HL-60 (cell line): ENCODE measurements around the gene RHOH.

ENCODE experiments used
- DNase-seq, 2 experiments: peaks; one replicate each; pipeline ENCODE4 v3.0.0-alpha.2; 2010 to 2020; ENCODE audit warnings: low read depth in 1 of 2, low spot score in 1 of 2
- H3K27ac ChIP-seq: fragments of 250-450 bp; sonication (Bioruptor Pico); replicated peaks from 2 replicates; pipeline ENCODE4 v1.5.1; 2020; ENCODE audit warnings: mild to moderate bottlenecking, moderate library complexity
- H3K27me3 ChIP-seq: fragments of 250-450 bp; sonication (Bioruptor Pico); 2 replicates; pipeline ENCODE4 v1.5.1; 2021; ENCODE audit warnings: mild to moderate bottlenecking, moderate library complexity; ENCODE audit not compliant: insufficient read depth, poor library complexity, severe bottlenecking
- H3K4me3 ChIP-seq: replicated peaks from 2 replicates; pipeline ENCODE4 v1.5.1; 2011; ENCODE audit warnings: mild to moderate bottlenecking, control low read depth, low read length; ENCODE audit not compliant: insufficient read depth
- GABPA ChIP-seq: IDR thresholded peaks from 2 replicates; pipeline ENCODE4 v1.6.1; 2012; ENCODE audit warnings: low read depth
- POLR2AphosphoS5 ChIP-seq: IDR thresholded peaks from 2 replicates; pipeline ENCODE4 v1.6.1; 2012; ENCODE audit warnings: low read depth
- SPI1 ChIP-seq: IDR thresholded peaks from 2 replicates; pipeline ENCODE4 v1.6.1; 2012; ENCODE audit warnings: low read depth, mild to moderate bottlenecking, borderline replicate concordance
- TF ChIP-seq, protein P1 (sequence below): IDR thresholded peaks from one replicate; pipeline ENCODE4 v1.5.1; 2011; ENCODE audit warnings: low read length, control low read depth, inconsistent platforms; ENCODE audit not compliant: insufficient read depth
- TF ChIP-seq, protein P2 (sequence below): IDR thresholded peaks from 2 replicates; pipeline ENCODE4 v1.6.1; 2012; ENCODE audit warnings: low read depth; ENCODE audit not compliant: insufficient replicate concordance

Gene RHOH

DNA sequence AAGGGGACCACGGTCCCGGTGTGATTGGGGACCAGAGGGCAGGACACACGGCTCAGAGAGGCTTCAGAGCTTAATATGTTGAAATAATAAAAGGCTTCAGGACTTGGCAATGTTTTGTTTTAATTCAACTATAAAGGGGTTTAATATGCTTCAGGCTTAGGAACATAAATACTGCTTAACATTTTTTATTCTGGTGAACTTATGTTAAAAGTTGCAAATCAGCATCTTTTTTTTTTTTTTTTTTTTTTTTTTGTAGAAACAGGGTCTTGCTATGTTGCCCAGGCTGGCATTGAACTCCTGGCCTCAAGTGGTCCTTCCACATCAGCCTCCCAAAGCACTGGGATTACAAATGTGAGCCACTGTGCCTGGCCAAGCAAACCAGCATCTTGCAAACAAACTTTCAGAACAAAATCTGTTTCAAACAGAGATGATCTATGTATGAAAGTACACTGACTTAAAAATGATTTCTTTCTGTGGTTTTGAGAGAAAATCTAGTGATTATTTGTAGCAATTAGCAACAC, 37.7 kb downstream of the RHOH start:
- DNase-seq, result no peak
- no peak overlapping the region for H3K4me3 ChIP-seq
- H3K27me3 ChIP-seq, result no peaks in the 10 kb centered on the region
- TF ChIP-seq, protein P1, sequence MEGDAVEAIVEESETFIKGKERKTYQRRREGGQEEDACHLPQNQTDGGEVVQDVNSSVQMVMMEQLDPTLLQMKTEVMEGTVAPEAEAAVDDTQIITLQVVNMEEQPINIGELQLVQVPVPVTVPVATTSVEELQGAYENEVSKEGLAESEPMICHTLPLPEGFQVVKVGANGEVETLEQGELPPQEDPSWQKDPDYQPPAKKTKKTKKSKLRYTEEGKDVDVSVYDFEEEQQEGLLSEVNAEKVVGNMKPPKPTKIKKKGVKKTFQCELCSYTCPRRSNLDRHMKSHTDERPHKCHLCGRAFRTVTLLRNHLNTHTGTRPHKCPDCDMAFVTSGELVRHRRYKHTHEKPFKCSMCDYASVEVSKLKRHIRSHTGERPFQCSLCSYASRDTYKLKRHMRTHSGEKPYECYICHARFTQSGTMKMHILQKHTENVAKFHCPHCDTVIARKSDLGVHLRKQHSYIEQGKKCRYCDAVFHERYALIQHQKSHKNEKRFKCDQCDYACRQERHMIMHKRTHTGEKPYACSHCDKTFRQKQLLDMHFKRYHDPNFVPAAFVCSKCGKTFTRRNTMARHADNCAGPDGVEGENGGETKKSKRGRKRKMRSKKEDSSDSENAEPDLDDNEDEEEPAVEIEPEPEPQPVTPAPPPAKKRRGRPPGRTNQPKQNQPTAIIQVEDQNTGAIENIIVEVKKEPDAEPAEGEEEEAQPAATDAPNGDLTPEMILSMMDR, result no peak
- TF ChIP-seq SPI1 (no peak), GABPA (no peak), POLR2AphosphoS5 (no peak)
- TF ChIP-seq, protein P2, sequence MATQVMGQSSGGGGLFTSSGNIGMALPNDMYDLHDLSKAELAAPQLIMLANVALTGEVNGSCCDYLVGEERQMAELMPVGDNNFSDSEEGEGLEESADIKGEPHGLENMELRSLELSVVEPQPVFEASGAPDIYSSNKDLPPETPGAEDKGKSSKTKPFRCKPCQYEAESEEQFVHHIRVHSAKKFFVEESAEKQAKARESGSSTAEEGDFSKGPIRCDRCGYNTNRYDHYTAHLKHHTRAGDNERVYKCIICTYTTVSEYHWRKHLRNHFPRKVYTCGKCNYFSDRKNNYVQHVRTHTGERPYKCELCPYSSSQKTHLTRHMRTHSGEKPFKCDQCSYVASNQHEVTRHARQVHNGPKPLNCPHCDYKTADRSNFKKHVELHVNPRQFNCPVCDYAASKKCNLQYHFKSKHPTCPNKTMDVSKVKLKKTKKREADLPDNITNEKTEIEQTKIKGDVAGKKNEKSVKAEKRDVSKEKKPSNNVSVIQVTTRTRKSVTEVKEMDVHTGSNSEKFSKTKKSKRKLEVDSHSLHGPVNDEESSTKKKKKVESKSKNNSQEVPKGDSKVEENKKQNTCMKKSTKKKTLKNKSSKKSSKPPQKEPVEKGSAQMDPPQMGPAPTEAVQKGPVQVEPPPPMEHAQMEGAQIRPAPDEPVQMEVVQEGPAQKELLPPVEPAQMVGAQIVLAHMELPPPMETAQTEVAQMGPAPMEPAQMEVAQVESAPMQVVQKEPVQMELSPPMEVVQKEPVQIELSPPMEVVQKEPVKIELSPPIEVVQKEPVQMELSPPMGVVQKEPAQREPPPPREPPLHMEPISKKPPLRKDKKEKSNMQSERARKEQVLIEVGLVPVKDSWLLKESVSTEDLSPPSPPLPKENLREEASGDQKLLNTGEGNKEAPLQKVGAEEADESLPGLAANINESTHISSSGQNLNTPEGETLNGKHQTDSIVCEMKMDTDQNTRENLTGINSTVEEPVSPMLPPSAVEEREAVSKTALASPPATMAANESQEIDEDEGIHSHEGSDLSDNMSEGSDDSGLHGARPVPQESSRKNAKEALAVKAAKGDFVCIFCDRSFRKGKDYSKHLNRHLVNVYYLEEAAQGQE, result no peak
- no peak overlapping the region for H3K27ac ChIP-seq

GRCh38 chr4:40238008-40238699, 41.3 kb downstream of the RHOH start:
- no peaks in the 10 kb centered on the region for H3K27me3 ChIP-seq

DNA sequence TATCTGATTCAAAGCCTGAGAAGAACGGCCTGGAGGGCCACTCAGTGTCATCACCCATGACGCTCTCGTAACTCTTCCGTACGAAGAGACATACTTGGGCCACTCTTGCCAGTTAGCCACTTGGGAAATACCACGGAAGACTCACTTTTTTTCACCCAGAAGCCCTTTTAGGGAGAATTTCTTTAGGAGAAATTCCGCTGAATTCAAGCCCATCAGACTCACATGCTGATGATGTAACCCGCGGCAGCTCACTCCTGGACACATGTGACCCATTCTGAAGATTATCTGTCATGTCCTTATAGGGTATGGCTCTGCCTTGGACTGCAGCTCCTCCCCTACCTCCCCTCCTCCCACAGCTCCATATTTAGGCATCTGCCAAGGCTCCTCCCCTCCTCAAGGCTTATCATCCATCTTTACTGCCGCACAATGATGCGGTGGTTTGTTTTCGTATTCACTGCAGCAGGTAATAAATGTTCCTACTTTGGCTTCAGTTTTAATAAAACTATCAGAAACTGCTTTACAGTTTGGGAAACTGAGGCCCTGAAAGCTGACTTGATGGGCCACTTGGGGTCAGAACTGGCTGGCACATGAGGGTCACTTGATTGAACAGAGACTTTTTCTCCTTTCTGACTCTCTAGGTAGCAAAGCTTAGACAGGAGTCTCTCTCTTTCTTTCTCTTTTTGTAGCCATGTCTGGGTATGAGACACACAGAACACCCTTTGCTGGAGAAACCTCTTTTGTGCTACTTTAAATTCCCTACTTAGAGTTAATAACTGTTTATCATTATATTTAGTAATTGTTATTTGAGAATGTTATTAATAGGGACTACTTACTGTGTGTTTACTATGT, 42.1 kb downstream of the RHOH start:
- H3K27me3 ChIP-seq, result no peaks in the 10 kb centered on the region
- H3K27ac ChIP-seq, result peak overlapping the region; percentile 29
- peak in 1 of 2 experiments; percentile 60 for DNase-seq
- no peak overlapping the region for H3K4me3 ChIP-seq
- TF ChIP-seq, protein P2, result no peak
- TF ChIP-seq GABPA, result no peak
- TF ChIP-seq, protein P1, result no peak
- no peak for TF ChIP-seq POLR2AphosphoS5

More at GRCh38 chr4:40238008-40238699, 41.3 kb downstream of the RHOH start:
- Histone ChIP-seq H3K4me3 (no peak overlapping the region), H3K27ac (peak overlapping the region; percentile 13)
- no peak for DNase-seq
- TF ChIP-seq, protein P1, result no peak
- TF ChIP-seq, protein P2, result no peak
- no peak for TF ChIP-seq POLR2AphosphoS5
- no peak for TF ChIP-seq SPI1
- TF ChIP-seq GABPA, result no peak
